Measurements from ENCODE around the gene PRKCE. TPM values are rescaled to one million over a fixed set of nuclear protein-coding genes. Genes with fewer than 3 reads are reported as not detected.

Gene PRKCE
- total RNA-seq, 1 donor from 2014 or later, result 23.6 TPM

DNA sequence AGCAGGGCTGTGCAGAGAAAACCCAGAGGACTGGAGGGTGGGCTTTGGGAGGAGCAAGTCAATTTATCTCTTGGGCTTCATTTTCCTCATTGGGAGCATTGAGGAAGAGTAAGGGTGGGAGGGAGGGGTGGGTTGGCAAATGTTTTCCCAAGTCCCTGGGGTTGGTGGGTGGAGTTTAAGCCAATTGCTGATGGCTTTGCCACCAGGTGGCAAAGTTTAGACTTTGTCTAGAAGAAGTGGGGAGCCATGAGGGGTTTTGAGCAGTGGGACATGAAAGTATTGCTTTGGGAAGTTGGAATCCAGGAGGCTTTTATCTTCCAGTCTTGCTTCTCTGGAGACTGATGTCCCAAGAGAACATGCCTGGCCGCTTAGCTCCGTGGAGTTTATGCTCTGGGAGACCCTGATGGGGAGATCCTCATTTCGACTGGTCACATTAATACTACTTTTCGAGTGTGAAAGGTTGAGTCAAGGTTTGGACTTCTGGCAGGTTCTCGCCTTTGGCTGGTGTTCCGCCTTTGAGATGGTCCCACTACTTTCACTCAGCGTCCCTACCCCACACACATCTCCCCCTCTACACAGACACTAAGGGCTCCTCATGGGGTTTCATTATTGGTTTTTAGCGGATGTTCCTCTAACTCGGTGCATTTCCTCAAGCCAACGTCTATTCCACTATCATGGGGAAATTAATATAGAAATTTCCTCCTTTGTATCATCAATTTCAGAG is 126.7 kb downstream of the PRKCE start:
- peak in 1 of 2 donors; percentile 10 for DNase-seq (ENCODE audit: low read depth in 2 of 2)

GRCh38 chr2:45778720-45779171 is 127.3 kb downstream of the PRKCE start:
- peak; percentile 79 to 87 for DNase-seq (ENCODE audit: low read depth in 2 of 2)

GRCh38 chr2:45780541-45781463 is 129.3 kb downstream of the PRKCE start:
- no peak for DNase-seq (ENCODE audit: low read depth in 2 of 2)

DNA sequence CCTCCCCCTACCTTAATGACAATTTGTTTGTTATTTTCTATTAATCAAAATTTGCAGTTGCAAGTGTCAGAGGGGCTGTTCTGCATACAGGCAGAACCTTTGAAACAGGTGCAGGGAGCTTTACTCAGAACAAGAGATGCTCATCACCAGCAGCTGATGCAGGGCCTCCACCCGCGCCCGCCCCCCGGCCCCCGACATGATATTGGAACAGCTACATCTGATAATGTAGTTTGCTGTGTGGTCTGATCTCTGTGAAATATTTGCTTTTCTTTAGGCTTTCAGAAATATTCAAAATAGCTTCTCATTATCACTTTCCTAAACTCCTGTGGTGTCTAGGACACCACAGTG is 130.0 kb downstream of the PRKCE start:
- no peak for DNase-seq (ENCODE audit: low read depth in 2 of 2)

DNA sequence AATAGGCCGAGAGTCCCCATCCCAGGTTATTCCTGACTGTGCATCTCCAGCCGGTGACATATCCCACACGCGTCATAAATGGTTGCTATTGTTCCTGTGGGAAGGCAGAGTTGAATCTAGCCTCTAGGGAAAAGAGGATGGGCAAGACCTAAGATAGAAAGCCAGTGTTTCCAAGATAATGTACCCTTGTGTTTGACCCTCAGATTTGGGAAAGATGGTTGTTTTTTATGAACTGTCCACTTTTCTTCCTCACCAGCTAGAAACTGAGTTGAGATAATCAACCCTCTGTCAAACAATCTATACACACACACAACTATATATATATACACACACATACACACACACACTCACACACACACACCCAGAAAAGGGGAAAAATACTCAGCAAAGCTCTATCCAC is 131.0 kb downstream of the PRKCE start:
- DNase-seq (ENCODE audit: low read depth in 2 of 2), result no peak

DNA sequence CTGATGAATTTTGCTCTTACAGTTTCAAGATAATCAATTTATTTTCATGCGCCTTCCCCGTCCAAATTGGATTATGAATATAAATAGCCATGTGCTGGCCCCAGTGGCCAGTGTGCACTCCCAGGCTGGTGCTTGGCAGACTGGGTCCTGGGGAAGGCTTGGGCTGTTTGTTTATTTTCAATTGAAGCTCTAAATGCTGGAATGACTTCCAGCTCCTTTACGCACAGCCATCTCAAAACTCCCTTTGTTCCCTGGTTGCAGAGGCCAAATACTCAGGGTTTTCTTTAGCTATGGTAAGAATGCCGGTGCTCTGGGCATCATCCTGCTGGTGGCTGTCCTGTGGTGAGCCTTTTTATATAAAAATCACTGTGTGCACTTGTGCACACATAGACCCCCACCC is 131.5 kb downstream of the PRKCE start:
- DNase-seq (ENCODE audit: low read depth in 2 of 2), result no peak

DNA sequence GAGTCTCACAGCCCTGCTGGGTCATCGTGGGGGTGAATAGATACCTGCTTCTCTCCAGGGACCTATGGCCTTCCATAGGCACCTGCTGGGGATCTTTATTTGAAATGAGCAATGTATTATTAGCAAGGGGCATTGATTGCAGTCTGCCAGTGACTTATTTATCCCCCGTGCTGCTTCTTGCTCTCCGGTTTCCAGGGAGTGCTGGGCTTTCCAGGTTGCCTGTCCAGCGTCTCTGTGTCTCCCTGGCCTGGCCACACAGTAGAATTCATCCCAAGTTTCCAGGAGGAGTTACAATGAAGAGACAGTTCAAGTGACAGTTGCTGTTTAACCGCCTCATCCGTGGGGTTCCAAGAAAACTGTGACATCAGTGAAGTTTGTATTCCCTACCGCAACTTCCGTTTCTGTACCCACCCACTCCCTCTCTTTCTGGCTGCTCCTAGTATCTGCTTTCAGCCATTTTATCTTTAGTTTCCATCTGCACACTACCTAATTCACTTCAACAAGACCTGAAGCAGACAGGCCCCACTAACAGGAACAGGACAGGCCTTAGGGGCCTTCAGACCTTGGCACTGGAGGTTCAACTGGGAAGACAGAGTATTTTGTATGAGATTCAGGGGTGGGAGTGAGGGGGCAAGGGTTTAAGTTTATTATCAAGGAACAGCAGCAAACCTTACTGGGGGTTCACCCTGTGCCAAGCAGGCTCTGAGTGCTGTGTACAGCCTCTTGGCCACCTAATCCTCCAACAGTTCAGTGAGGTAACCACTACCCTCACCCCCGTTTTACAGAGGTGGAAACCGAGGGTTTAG is 134.8 kb downstream of the PRKCE start:
- DNase-seq (ENCODE audit: low read depth in 2 of 2), result no peak

- DNase-seq (ENCODE audit: low read depth in 2 of 2), result peak in 1 of 2 donors; percentile 34
Measured at GRCh38 chr2:45786836-45787357, 135.4 kb downstream of the PRKCE start.

DNA sequence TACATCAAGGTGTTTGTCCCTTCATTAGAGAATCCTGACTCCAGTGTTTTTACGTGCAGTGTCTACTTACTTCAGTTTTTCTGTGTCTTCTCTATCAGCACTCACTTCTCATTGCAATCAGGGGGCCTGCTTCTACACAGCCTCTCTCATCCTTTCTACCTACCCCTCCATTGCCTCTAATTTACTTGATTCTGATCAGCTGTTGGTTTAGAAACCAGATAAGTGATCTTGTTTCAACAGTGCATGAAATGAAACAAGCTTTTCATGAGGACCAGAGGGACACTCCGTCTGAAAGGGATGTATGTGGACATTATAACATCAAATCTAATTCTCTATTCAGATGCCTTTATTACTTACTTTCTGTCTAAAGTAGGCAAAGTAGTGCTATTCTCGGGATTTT is 136.9 kb downstream of the PRKCE start:
- no peak for DNase-seq (ENCODE audit: low read depth in 2 of 2)

GRCh38 chr2:45789317-45789716 is 137.8 kb downstream of the PRKCE start:
- no peak for DNase-seq (ENCODE audit: low read depth in 2 of 2)

GRCh38 chr2:45789961-45790723 is 138.7 kb downstream of the PRKCE start:
- peak; percentile 81 to 94 for DNase-seq (ENCODE audit: low read depth in 2 of 2)

GRCh38 chr2:45793305-45793962 is 142.0 kb downstream of the PRKCE start:
- peak; percentile 30 to 54 for DNase-seq (ENCODE audit: low read depth in 2 of 2)

DNA sequence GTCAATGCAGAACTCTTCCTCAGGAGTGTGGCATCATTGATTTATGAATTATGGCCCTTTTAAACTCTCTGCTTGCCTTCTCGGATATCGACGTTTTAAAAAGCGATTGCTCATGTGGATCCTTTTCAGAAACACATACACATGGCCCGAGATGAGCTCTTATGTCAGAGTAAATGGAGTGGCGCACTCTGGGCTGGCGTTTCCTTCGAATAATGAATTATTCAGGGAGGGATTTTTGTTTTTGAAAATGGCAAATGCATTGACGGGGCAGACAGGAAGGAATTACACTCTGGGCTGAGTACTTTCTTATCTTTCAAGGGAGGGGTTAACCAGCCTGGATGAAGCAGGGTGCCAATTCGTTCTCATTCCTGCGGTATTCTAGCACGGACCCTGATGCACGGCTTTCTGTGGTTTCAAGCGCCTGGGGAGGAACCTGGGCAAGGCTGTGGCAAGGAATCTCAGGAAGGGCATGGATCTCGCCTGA is 142.7 kb downstream of the PRKCE start:
- peak in 1 of 2 donors; percentile 40 for DNase-seq (ENCODE audit: low read depth in 2 of 2)

DNA sequence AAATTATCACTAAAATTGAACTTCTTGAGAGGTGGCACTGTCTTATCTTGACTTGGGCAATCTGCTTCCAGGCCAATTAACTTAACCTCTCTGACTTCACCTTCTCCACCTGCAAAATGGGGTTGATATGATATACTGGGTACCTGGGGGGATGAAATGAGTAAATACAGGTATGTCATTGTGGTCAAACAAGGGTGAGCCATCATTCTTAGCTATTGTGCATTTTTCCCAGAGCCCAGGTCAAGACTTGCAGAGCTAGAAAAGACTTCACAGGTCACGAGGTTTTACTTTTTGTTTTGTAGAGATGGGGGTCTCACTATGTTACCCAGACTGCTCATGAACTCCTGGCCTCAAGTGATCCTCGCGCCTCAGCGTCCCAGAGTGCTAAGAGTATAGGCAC is 145.0 kb downstream of the PRKCE start:
- DNase-seq (ENCODE audit: low read depth in 2 of 2), result no peak

- DNase-seq (ENCODE audit: low read depth in 2 of 2), result no peak
Measured at GRCh38 chr2:45797451-45798230, 146.2 kb downstream of the PRKCE start.

DNA sequence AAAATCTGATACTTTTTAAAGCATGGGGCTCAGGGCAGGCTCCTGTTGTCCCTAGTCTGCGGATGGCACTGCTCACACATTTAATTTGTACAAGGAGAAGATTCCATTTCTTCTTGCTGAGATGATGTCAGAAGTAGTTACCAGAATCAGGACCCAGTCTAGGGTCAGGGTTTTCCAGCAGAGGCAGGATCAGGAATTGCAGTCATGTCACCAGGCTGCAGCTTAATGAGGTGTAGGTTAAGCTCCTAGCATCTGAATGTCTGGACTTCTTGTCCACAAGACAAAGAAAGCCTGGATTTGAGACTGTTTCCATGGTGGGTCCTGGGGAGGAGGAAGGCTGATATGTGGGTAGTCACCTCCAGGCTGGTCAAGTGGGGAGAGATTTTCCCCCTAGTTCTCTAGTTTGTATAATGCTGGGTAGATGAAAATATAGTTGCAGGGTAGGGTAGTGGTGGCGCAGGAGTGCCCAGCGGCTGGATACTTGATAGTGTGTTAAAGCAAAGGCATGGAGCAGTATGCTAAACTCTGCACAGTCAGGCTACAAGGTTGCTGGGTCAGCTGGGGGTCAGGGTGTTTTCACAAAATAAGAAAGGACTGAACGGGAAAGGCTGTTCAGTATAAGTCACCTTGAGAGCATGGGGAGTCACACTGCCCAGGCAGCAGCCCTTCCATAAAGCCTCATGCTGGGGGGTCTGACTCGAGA is 148.4 kb downstream of the PRKCE start:
- no peak for DNase-seq (ENCODE audit: low read depth in 2 of 2)

- DNase-seq (ENCODE audit: low read depth in 2 of 2), result no peak
Measured at GRCh38 chr2:45802499-45803138, 151.1 kb downstream of the PRKCE start.
